ENCODE measurements around the gene PTPN1.
A peak's percentile ranks its signal among the peaks of the same experiment; 100 is the strongest.

Gene PTPN1

GRCh38 chr20:50579511-50579910 lies 69.3 kb downstream of the PTPN1 start:
- Histone ChIP-seq H3K36me3 (ENCODE audit: insufficient read depth, low read length) (peaks cover 90% of the 10 kb centered on the region; the same call in 1 of the 2 replicates), H3K9me3 (ENCODE audit: insufficient read depth, low read depth, low read length) (no peaks in the 10 kb centered on the region), H3K4me1 (ENCODE audit: insufficient read depth, low read length, poor library complexity, severe bottlenecking) (no peaks in the 10 kb centered on the region), H3K79me2 (ENCODE audit: insufficient read depth, low read length) (no peaks in the 10 kb centered on the region), H2AFZ (ENCODE audit: low read length) (no peak overlapping the region), H3K4me2 (ENCODE audit: low read depth, low read length, poor library complexity, severe bottlenecking) (no peak overlapping the region), H3K27me3 (ENCODE audit: insufficient read depth, low read length, poor library complexity, severe bottlenecking) (no peaks in the 10 kb centered on the region), H3K4me3 (ENCODE audit: low read length, poor library complexity, severe bottlenecking) (no peak overlapping the region), H4K20me1 (ENCODE audit: insufficient read depth, low read length, poor library complexity, severe bottlenecking) (no peaks in the 10 kb centered on the region), H3K9ac (ENCODE audit: low read depth, low read length, poor library complexity, severe bottlenecking) (no peak overlapping the region), H3K9me2 (replicated peaks; ENCODE audit: low read depth, low read length) (no peaks in the 10 kb centered on the region), H3F3A (ENCODE audit: low read depth) (no peaks in the 10 kb centered on the region)
- TF ChIP-seq, protein P1, sequence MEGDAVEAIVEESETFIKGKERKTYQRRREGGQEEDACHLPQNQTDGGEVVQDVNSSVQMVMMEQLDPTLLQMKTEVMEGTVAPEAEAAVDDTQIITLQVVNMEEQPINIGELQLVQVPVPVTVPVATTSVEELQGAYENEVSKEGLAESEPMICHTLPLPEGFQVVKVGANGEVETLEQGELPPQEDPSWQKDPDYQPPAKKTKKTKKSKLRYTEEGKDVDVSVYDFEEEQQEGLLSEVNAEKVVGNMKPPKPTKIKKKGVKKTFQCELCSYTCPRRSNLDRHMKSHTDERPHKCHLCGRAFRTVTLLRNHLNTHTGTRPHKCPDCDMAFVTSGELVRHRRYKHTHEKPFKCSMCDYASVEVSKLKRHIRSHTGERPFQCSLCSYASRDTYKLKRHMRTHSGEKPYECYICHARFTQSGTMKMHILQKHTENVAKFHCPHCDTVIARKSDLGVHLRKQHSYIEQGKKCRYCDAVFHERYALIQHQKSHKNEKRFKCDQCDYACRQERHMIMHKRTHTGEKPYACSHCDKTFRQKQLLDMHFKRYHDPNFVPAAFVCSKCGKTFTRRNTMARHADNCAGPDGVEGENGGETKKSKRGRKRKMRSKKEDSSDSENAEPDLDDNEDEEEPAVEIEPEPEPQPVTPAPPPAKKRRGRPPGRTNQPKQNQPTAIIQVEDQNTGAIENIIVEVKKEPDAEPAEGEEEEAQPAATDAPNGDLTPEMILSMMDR (conservative IDR thresholded peaks at IDR 0.05; ENCODE audit: low read length), result no peak
- no peak for TF ChIP-seq EZH2phosphoT487 (IDR thresholded peaks at IDR 0.05; ENCODE audit: borderline replicate concordance)

DNA sequence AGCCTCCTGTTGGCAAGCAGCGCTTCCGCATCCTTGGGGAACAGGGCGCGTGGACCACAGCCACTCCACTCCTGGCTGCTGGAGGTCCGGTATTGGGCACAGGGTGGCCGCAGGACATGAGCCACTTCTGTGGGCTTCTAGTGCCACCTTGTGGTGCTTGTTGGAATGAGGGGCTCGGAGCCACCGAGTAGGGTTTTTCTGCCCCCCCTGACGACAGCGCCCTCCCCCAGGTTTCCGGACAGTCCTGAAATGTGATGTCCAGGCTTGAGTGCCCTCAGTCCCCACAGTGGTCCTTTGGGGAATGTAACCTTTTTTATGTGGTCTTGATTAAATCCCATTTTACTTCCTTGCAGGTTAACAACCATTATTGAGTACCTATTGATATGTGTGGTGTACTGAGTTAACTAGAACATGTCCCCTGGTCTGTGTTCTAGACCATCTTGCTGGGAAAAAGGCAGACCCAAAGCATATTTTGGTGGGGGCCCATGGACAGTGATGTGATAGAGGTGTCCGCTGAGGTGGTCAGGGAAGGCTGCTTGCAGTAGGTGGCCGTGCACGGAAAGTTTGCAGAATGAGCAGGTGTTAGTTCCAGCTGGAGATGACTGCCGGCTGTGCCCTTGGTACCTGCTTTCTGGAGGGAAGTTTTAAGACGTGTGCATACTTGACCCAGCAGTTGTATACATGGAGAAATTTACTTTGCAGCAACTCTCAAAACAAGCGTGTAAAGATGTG lies 70.0 kb downstream of the PTPN1 start:
- Histone ChIP-seq H3K9me3 (ENCODE audit: insufficient read depth, low read depth, low read length) (no peaks in the 10 kb centered on the region), H3K79me2 (ENCODE audit: insufficient read depth, low read length) (no peaks in the 10 kb centered on the region), H3K36me3 (ENCODE audit: insufficient read depth, low read length) (peaks cover 90% of the 10 kb centered on the region; the same call in 1 of the 2 replicates), H3K4me1 (ENCODE audit: insufficient read depth, low read length, poor library complexity, severe bottlenecking) (no peaks in the 10 kb centered on the region), H3K27me3 (ENCODE audit: insufficient read depth, low read length, poor library complexity, severe bottlenecking) (no peaks in the 10 kb centered on the region), H3K4me3 (ENCODE audit: low read length, poor library complexity, severe bottlenecking) (no peak overlapping the region), H3K9me2 (replicated peaks; ENCODE audit: low read depth, low read length) (no peaks in the 10 kb centered on the region), H3K9ac (ENCODE audit: low read depth, low read length, poor library complexity, severe bottlenecking) (no peak overlapping the region), H4K20me1 (ENCODE audit: insufficient read depth, low read length, poor library complexity, severe bottlenecking) (no peaks in the 10 kb centered on the region), H3F3A (ENCODE audit: low read depth) (no peaks in the 10 kb centered on the region), H2AFZ (ENCODE audit: low read length) (no peak overlapping the region), H3K4me2 (ENCODE audit: low read depth, low read length, poor library complexity, severe bottlenecking) (no peak overlapping the region)
- TF ChIP-seq EZH2phosphoT487 (IDR thresholded peaks at IDR 0.05; ENCODE audit: borderline replicate concordance), result no peak
- TF ChIP-seq, protein P1 (conservative IDR thresholded peaks at IDR 0.05; ENCODE audit: low read length), result peak; percentile 78

DNA sequence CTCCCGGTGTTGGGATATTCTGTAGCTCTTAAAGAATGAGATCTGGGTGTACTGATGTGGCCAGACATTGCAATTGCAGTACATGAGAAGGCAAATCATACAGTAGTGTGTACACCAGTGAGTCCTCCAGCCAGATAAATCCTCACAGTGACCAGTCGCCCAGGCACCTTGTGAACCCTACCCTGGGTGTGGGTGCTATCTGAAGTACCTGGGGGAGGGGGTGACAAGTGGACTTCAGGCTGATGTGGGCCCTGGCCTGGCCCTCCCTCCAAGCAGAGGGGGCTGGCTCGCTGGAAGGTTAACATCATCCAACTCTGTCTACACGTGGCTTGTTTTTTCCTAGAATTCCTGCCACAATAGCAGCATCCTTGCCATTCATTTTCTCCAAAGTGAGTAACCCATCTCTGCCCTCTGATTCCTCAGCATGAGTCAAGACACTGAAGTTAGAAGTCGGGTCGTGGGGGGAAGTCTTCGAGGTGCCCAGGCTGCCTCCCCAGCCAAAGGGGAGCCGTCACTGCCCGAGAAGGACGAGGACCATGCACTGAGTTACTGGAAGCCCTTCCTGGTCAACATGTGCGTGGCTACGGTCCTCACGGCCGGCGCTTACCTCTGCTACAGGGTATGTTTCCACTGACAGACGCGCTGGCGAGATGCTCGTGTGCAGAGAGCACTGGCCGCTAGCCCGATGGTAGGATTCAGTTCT lies 70.8 kb downstream of the PTPN1 start:
- no peak overlapping the region for H3K4me2 ChIP-seq (ENCODE audit: low read depth, low read length, poor library complexity, severe bottlenecking)
- H3K9me3 ChIP-seq (ENCODE audit: insufficient read depth, low read depth, low read length), result no peaks in the 10 kb centered on the region
- H3K36me3 ChIP-seq (ENCODE audit: insufficient read depth, low read length), result peaks cover 91% of the 10 kb centered on the region; the same call in 1 of the 2 replicates
- no peaks in the 10 kb centered on the region for H3K9me2 ChIP-seq (replicated peaks; ENCODE audit: low read depth, low read length)
- H3K9ac ChIP-seq (ENCODE audit: low read depth, low read length, poor library complexity, severe bottlenecking), result no peak overlapping the region
- no peaks in the 10 kb centered on the region for H3K4me1 ChIP-seq (ENCODE audit: insufficient read depth, low read length, poor library complexity, severe bottlenecking)
- no peak overlapping the region for H3K4me3 ChIP-seq (ENCODE audit: low read length, poor library complexity, severe bottlenecking)
- no peak overlapping the region for H2AFZ ChIP-seq (ENCODE audit: low read length)
- no peaks in the 10 kb centered on the region for H3K27me3 ChIP-seq (ENCODE audit: insufficient read depth, low read length, poor library complexity, severe bottlenecking)
- H4K20me1 ChIP-seq (ENCODE audit: insufficient read depth, low read length, poor library complexity, severe bottlenecking), result no peaks in the 10 kb centered on the region
- TF ChIP-seq, protein P1 (conservative IDR thresholded peaks at IDR 0.05; ENCODE audit: low read length), result no peak
- no peak for TF ChIP-seq EZH2phosphoT487 (IDR thresholded peaks at IDR 0.05; ENCODE audit: borderline replicate concordance)
- H3F3A ChIP-seq (ENCODE audit: low read depth), result no peaks in the 10 kb centered on the region
- no peaks in the 10 kb centered on the region for H3K79me2 ChIP-seq (ENCODE audit: insufficient read depth, low read length)
